GM10847 (cell line): ENCODE results near the gene PLTP.
A peak's percentile ranks its signal among the peaks of the same experiment; 100 is the strongest.

Experiments used
- POLR2A ChIP-seq: IDR thresholded peaks from 2 replicates; pipeline ENCODE4 v1.6.1; 2011; ENCODE audit not compliant: insufficient read length; ENCODE audit errors: extremely low read depth

PLTP gene

GRCh38 chr20:45917790-45918141 lies 5.8 kb upstream of the PLTP start:
- no peak for TF ChIP-seq POLR2A

GRCh38 chr20:45913116-45913515 lies 1.2 kb upstream of the PLTP start:
- no peak for TF ChIP-seq POLR2A

- TF ChIP-seq POLR2A: no peak
Observed at GRCh38 chr20:45912344-45912682, 358 bp upstream of the PLTP start.

GRCh38 chr20:45910670-45911485 lies 1.1 kb downstream of the PLTP start:
- TF ChIP-seq POLR2A: peak; percentile 39

GRCh38 chr20:45909817-45910669 lies 1.9 kb downstream of the PLTP start:
- TF ChIP-seq POLR2A: no peak

- no peak for TF ChIP-seq POLR2A
Observed at GRCh38 chr20:45909336-45909808, 2.6 kb downstream of the PLTP start.

GRCh38 chr20:45908084-45908483 lies 3.9 kb downstream of the PLTP start:
- no peak for TF ChIP-seq POLR2A

- no peak for TF ChIP-seq POLR2A
Observed at GRCh38 chr20:45907219-45907948, 4.6 kb downstream of the PLTP start.

- no peak for TF ChIP-seq POLR2A
Observed at GRCh38 chr20:45905505-45906079, 6.4 kb downstream of the PLTP start.

- TF ChIP-seq POLR2A: no peak
Observed at GRCh38 chr20:45904583-45905504, 7.1 kb downstream of the PLTP start.

- TF ChIP-seq POLR2A: no peak
Observed at GRCh38 chr20:45902199-45902701, 9.7 kb downstream of the PLTP start.

GRCh38 chr20:45899046-45899835 lies 12.7 kb downstream of the PLTP start:
- TF ChIP-seq POLR2A: no peak

GRCh38 chr20:45898285-45898684 lies 13.7 kb downstream of the PLTP start:
- TF ChIP-seq POLR2A: no peak
